IMR-90 (cell line): ENCODE data around the gene MRM1. TPM values are rescaled to one million over a fixed set of nuclear protein-coding genes. Genes with fewer than 3 reads are reported as not detected.

ENCODE experiments used
- ATAC-seq: fragments of 200-7000 bp; cut with Tn5 transposase; 2 replicates; pipeline ENCODE4 v1.9.1; 2020; ENCODE audit warnings: low read depth, mild to moderate bottlenecking, moderate library complexity
- BruUV-seq: library from RNA; stranded (reverse); fragments of 400-500 nt; replicated peaks from 2 replicates; lab custom pipeline; 2021; lab: Mats Ljungman, UMichigan
- CTCF ChIA-PET: fragments of 300-600 bp; formaldehyde crosslinking; extraction: SDS; loops from one replicate; lab custom pipeline; 2021; ENCODE audit warnings: antibody characterized with exemption; lab: Yijun Ruan, JAX
- POLR2A ChIA-PET: fragments of 300-600 bp; sonication (Branson Sonifier 250); formaldehyde crosslinking; loops from one replicate; lab custom pipeline; 2022; ENCODE audit warnings: antibody characterized with exemption; ENCODE audit not compliant: unreplicated experiment; lab: Charles Lee
- DNase-seq: peaks from one replicate; pipeline ENCODE4 v3.0.0; 2013
- H2AFZ ChIP-seq: replicated peaks from 2 replicates; pipeline ENCODE3; 2013; ENCODE audit warnings: low read length, mild to moderate bottlenecking; ENCODE audit not compliant: poor library complexity
- H2AK5ac ChIP-seq: 2 replicates; pipeline ENCODE4 v1.6.1; 2013; ENCODE audit warnings: low read depth, low read length, inconsistent platforms
- H2AK9ac ChIP-seq: replicated peaks from 2 replicates; pipeline ENCODE3; 2013; ENCODE audit warnings: mild to moderate bottlenecking, low read depth, low read length, moderate library complexity; ENCODE audit not compliant: poor library complexity
- H2BK120ac ChIP-seq: 2 replicates; pipeline ENCODE4 v1.6.1; 2013; ENCODE audit warnings: low read depth, low read length, inconsistent platforms
- H2BK15ac ChIP-seq: 3 replicates; pipeline ENCODE4 v1.6.1; 2013; ENCODE audit warnings: low read depth, low read length, inconsistent platforms
- H2BK20ac ChIP-seq: 2 replicates; pipeline ENCODE4 v1.6.1; 2013; ENCODE audit warnings: low read depth, mild to moderate bottlenecking, inconsistent platforms, low read length, moderate library complexity
- H2BK5ac ChIP-seq: 2 replicates; pipeline ENCODE4 v1.6.1; 2013; ENCODE audit warnings: mild to moderate bottlenecking, low read depth, low read length, inconsistent platforms; ENCODE audit not compliant: poor library complexity, severe bottlenecking
- H3K14ac ChIP-seq: replicated peaks from 2 replicates; pipeline ENCODE4 v1.6.1; 2013; ENCODE audit warnings: low read depth, low read length, inconsistent platforms
- H3K18ac ChIP-seq: 2 replicates; pipeline ENCODE4 v1.6.1; 2013; ENCODE audit warnings: low read depth, low read length, control low read depth
- H3K23ac ChIP-seq: 2 replicates; pipeline ENCODE4 v1.6.1; 2013; ENCODE audit warnings: low read depth, low read length, inconsistent platforms
- H3K27ac ChIP-seq: 2 replicates; pipeline ENCODE4 v1.5.1; 2013; ENCODE audit warnings: mild to moderate bottlenecking, control low read depth, low read length; ENCODE audit not compliant: insufficient read depth
- H3K27me3 ChIP-seq: 2 replicates; pipeline ENCODE4 v1.6.1; 2013; ENCODE audit warnings: low read length; ENCODE audit not compliant: control insufficient read depth, insufficient read depth
- H3K36me3 ChIP-seq: 2 replicates; pipeline ENCODE4 v1.6.1; 2013; ENCODE audit warnings: low read length, mixed read lengths; ENCODE audit not compliant: control insufficient read depth, insufficient read depth
- H3K4ac ChIP-seq: 2 replicates; pipeline ENCODE4 v1.6.1; 2013; ENCODE audit warnings: low read depth, low read length, inconsistent platforms
- H3K4me1 ChIP-seq: 2 replicates; pipeline ENCODE4 v1.6.1; 2013; ENCODE audit warnings: low read length, mixed read lengths; ENCODE audit not compliant: control insufficient read depth, insufficient read depth
- H3K4me2 ChIP-seq: 2 replicates; pipeline ENCODE4 v1.6.1; 2013; ENCODE audit warnings: low read depth, mild to moderate bottlenecking, control low read depth, low read length, moderate library complexity
- H3K4me3 ChIP-seq: 2 replicates; pipeline ENCODE4 v1.5.1; 2013; ENCODE audit warnings: low read depth, mild to moderate bottlenecking, control low read depth, low read length, moderate library complexity; ENCODE audit not compliant: insufficient read depth
- H3K56ac ChIP-seq: 2 replicates; pipeline ENCODE4 v1.6.1; 2013; ENCODE audit warnings: low read length, inconsistent platforms; ENCODE audit not compliant: insufficient read depth; ENCODE audit errors: extremely low read depth
- H3K79me1 ChIP-seq, 2 experiments: 2 replicates each; pipeline ENCODE4 v1.6.1; 2013; ENCODE audit warnings: low read length in 2 of 2, inconsistent platforms in 1 of 2, low read depth in 1 of 2
- H3K9ac ChIP-seq: 2 replicates; pipeline ENCODE4 v1.6.1; 2013; ENCODE audit warnings: low read depth, low read length, control low read depth
- H3K9me1 ChIP-seq: 2 replicates; pipeline ENCODE4 v1.6.1; 2013; ENCODE audit warnings: low read length, inconsistent platforms; ENCODE audit not compliant: insufficient read depth
- H3K9me3 ChIP-seq: 2 replicates; pipeline ENCODE4 v1.6.1; 2013; ENCODE audit warnings: low read length; ENCODE audit not compliant: control insufficient read depth, insufficient read depth
- H4K20me1 ChIP-seq: 2 replicates; pipeline ENCODE4 v1.6.1; 2013; ENCODE audit warnings: low read length, inconsistent platforms; ENCODE audit not compliant: insufficient read depth
- H4K5ac ChIP-seq: 2 replicates; pipeline ENCODE4 v1.6.1; 2013; ENCODE audit warnings: mild to moderate bottlenecking, low read depth, low read length, control low read depth
- H4K8ac ChIP-seq, 2 experiments: 2 replicates each; pipeline ENCODE4 v1.6.1; 2013; ENCODE audit warnings: low read depth in 2 of 2, low read length in 2 of 2, control low read depth in 1 of 2, inconsistent platforms in 1 of 2
- H4K91ac ChIP-seq: 2 replicates; pipeline ENCODE4 v1.6.1; 2013; ENCODE audit warnings: low read depth, low read length, inconsistent platforms; ENCODE audit not compliant: insufficient read depth
- BHLHE40 ChIP-seq: fragments of 150-350 bp; IDR thresholded peaks from 2 replicates; pipeline ENCODE4 v1.6.1; 2016; ENCODE audit warnings: mild to moderate bottlenecking, low read depth, low read length
- MAZ ChIP-seq: IDR thresholded peaks from 2 replicates; pipeline ENCODE4 v1.6.1; 2012; ENCODE audit warnings: low read depth, mild to moderate bottlenecking, low read length, improper control_type of control experiment, moderate library complexity, borderline replicate concordance
- NFE2L2 ChIP-seq: fragments of 150-350 bp; IDR thresholded peaks from 2 replicates; pipeline ENCODE4 v1.6.1; 2016; ENCODE audit warnings: low read depth, mild to moderate bottlenecking, low read length
- RCOR1 ChIP-seq: IDR thresholded peaks from 2 replicates; pipeline ENCODE4 v1.6.1; 2012; ENCODE audit warnings: mild to moderate bottlenecking, low read length, improper control_type of control experiment; ENCODE audit not compliant: insufficient replicate concordance
- whole genome bisulfite sequencing, 2 experiments: methylation state at CpG; one replicate each; pipeline versions ENCODE4 v1.1.5 to v1.1.7; 2013; ENCODE audit warnings: missing lambda C conversion rate in 2 of 2; ENCODE audit not compliant: insufficient read length in 1 of 2; ENCODE audit errors: extremely low coverage in 2 of 2; 5-methylcytosine and 5-hydroxymethylcytosine counted together
- dilution Hi-C: fragments of 300-500 bp; cut with HindIII; formaldehyde crosslinking; loops from one replicate; pipeline ENCODE4 v1.14.3; 2018; ENCODE audit warnings: low sequenced_read_pairs; ENCODE audit not compliant: unreplicated experiment
- in situ Hi-C: fragments of 300-500 bp; cut with MboI; formaldehyde crosslinking; loops from 3 replicates; pipeline ENCODE4 v1.14.3; 2019; ENCODE audit warnings: low sequenced_read_pairs, inconsistent platforms, mixed read lengths
- intact Hi-C: fragments of 100-400 bp; cut with micrococcal nuclease; formaldehyde crosslinking; loops from 2 replicates; pipeline ENCODE4 v1.10.0; 2022
- polyA plus RNA-seq, 3 experiments: library from polyadenylated mRNA; depleted of rRNA; stranded (reverse); fragments of >200 nt; gene quantifications; 2 replicates each; pipeline ENCODE4 v1.2.3, GENCODE V29; 2012; ENCODE audit warnings: low replicate concordance in 1 of 3
- total RNA-seq: library from RNA; depleted of rRNA; stranded (reverse); fragments of >200 nt; gene quantifications from 2 replicates; pipeline ENCODE4 v1.2.3, GENCODE V29; 2012

The MRM1 gene
- total and polyA plus RNA-seq, 2 of the 4 experiments (the other 2 are of a cell fraction) = 2.2 to 5.3 TPM

GRCh38 chr17:36632916-36633771 lies 31.8 kb downstream of the MRM1 start:
- Histone ChIP-seq H2BK5ac (no peak overlapping the region), H3K23ac (no peak overlapping the region; the same call in 1 of the 2 replicates), H2AK9ac (no peak overlapping the region), H4K8ac (no peak overlapping the region), H3K14ac (no peak overlapping the region), H2BK20ac (no peak overlapping the region), H2AFZ (no peak overlapping the region), H2AK5ac (no peak overlapping the region), H3K9me1 (no peaks in the 10 kb centered on the region), H3K79me1 (no peaks in the 10 kb centered on the region), H3K4me2 (no peak overlapping the region), H3K9ac (no peak overlapping the region), H3K56ac (no peak overlapping the region), H3K4me1 (peaks cover 2% of the 10 kb centered on the region; the same call in 1 of the 2 replicates), H2BK15ac (no peak overlapping the region), H3K18ac (no peak overlapping the region), H3K36me3 (no peaks in the 10 kb centered on the region), H4K20me1 (no peaks in the 10 kb centered on the region; the same call in 1 of the 2 replicates), H3K27ac (no peak overlapping the region), H3K4me3 (no peak overlapping the region), H4K91ac (no peak overlapping the region), H3K9me3 (no peaks in the 10 kb centered on the region), H4K5ac (no peak overlapping the region), H3K27me3 (peaks cover 69% of the 10 kb centered on the region), H2BK120ac (no peak overlapping the region), H3K4ac (no peak overlapping the region)
- in situ Hi-C loops (loop anchor here (5.0 to 10.0 kb wide), 2 partner anchors 414 to 612 kb away; no protein-coding TSS in a partner anchor), intact Hi-C loops (loop anchor here (10.0 kb wide), 1 partner anchor 312 kb away; the partner anchor contains the start of gene AATF), dilution Hi-C loops (loop anchor here (25.0 kb wide), 1 partner anchor 429 kb away; no protein-coding TSS in a partner anchor)
- BruUV-seq = no TSS peak
- TF ChIP-seq MAZ (no peak), NFE2L2 (no peak), BHLHE40 (no peak), RCOR1 (no peak)
- ATAC-seq (0 out of 2 replicates have a peak, but pooled peaks have one; percentile 9), DNase-seq (no peak)
- ChIA-PET POLR2A (no interaction called here), CTCF (interaction anchor here (1.1 kb wide), 1 partner anchor 414 kb away, joined by 4 read pairs; no protein-coding TSS in a partner anchor)
- 0% methylated on average over 1 of the region's 18 CpGs; no CpG with 5 or more reads in 1 of the 2 experiments for WGBS, 2 experiments
